IMR-90 (cell line): Measurements from ENCODE around the gene FOXK1. TPM values are rescaled to one million over a fixed set of nuclear protein-coding genes. Genes with fewer than 3 reads are reported as not detected.

Experiments
- ATAC-seq: fragments of 200-7000 bp; cut with Tn5 transposase; 2 replicates; pipeline ENCODE4 v1.9.1; 2020; ENCODE audit warnings: low read depth, mild to moderate bottlenecking, moderate library complexity
- BruUV-seq: library from RNA; stranded (reverse); fragments of 400-500 nt; replicated peaks from 2 replicates; lab custom pipeline; 2021; lab: Mats Ljungman, UMichigan
- CTCF ChIA-PET: fragments of 300-600 bp; formaldehyde crosslinking; extraction: SDS; loops from one replicate; lab custom pipeline; 2021; ENCODE audit warnings: antibody characterized with exemption; lab: Yijun Ruan, JAX
- POLR2A ChIA-PET: fragments of 300-600 bp; sonication (Branson Sonifier 250); formaldehyde crosslinking; loops from one replicate; lab custom pipeline; 2022; ENCODE audit warnings: antibody characterized with exemption; ENCODE audit not compliant: unreplicated experiment; lab: Charles Lee
- DNase-seq: peaks from one replicate; pipeline ENCODE4 v3.0.0; 2013
- H2AFZ ChIP-seq: replicated peaks from 2 replicates; pipeline ENCODE3; 2013; ENCODE audit warnings: low read length, mild to moderate bottlenecking; ENCODE audit not compliant: poor library complexity
- H2AK5ac ChIP-seq: 2 replicates; pipeline ENCODE4 v1.6.1; 2013; ENCODE audit warnings: low read depth, low read length, inconsistent platforms
- H2AK9ac ChIP-seq: replicated peaks from 2 replicates; pipeline ENCODE3; 2013; ENCODE audit warnings: mild to moderate bottlenecking, low read depth, low read length, moderate library complexity; ENCODE audit not compliant: poor library complexity
- H2BK120ac ChIP-seq: 2 replicates; pipeline ENCODE4 v1.6.1; 2013; ENCODE audit warnings: low read depth, low read length, inconsistent platforms
- H2BK15ac ChIP-seq: 3 replicates; pipeline ENCODE4 v1.6.1; 2013; ENCODE audit warnings: low read depth, low read length, inconsistent platforms
- H2BK20ac ChIP-seq: 2 replicates; pipeline ENCODE4 v1.6.1; 2013; ENCODE audit warnings: low read depth, mild to moderate bottlenecking, inconsistent platforms, low read length, moderate library complexity
- H2BK5ac ChIP-seq: 2 replicates; pipeline ENCODE4 v1.6.1; 2013; ENCODE audit warnings: mild to moderate bottlenecking, low read depth, low read length, inconsistent platforms; ENCODE audit not compliant: poor library complexity, severe bottlenecking
- H3K14ac ChIP-seq: replicated peaks from 2 replicates; pipeline ENCODE4 v1.6.1; 2013; ENCODE audit warnings: low read depth, low read length, inconsistent platforms
- H3K18ac ChIP-seq: 2 replicates; pipeline ENCODE4 v1.6.1; 2013; ENCODE audit warnings: low read depth, low read length, control low read depth
- H3K23ac ChIP-seq: 2 replicates; pipeline ENCODE4 v1.6.1; 2013; ENCODE audit warnings: low read depth, low read length, inconsistent platforms
- H3K27ac ChIP-seq: 2 replicates; pipeline ENCODE4 v1.5.1; 2013; ENCODE audit warnings: mild to moderate bottlenecking, control low read depth, low read length; ENCODE audit not compliant: insufficient read depth
- H3K27me3 ChIP-seq: 2 replicates; pipeline ENCODE4 v1.6.1; 2013; ENCODE audit warnings: low read length; ENCODE audit not compliant: control insufficient read depth, insufficient read depth
- H3K36me3 ChIP-seq: 2 replicates; pipeline ENCODE4 v1.6.1; 2013; ENCODE audit warnings: low read length, mixed read lengths; ENCODE audit not compliant: control insufficient read depth, insufficient read depth
- H3K4ac ChIP-seq: 2 replicates; pipeline ENCODE4 v1.6.1; 2013; ENCODE audit warnings: low read depth, low read length, inconsistent platforms
- H3K4me1 ChIP-seq: 2 replicates; pipeline ENCODE4 v1.6.1; 2013; ENCODE audit warnings: low read length, mixed read lengths; ENCODE audit not compliant: control insufficient read depth, insufficient read depth
- H3K4me2 ChIP-seq: 2 replicates; pipeline ENCODE4 v1.6.1; 2013; ENCODE audit warnings: low read depth, mild to moderate bottlenecking, control low read depth, low read length, moderate library complexity
- H3K4me3 ChIP-seq: 2 replicates; pipeline ENCODE4 v1.5.1; 2013; ENCODE audit warnings: low read depth, mild to moderate bottlenecking, control low read depth, low read length, moderate library complexity; ENCODE audit not compliant: insufficient read depth
- H3K56ac ChIP-seq: 2 replicates; pipeline ENCODE4 v1.6.1; 2013; ENCODE audit warnings: low read length, inconsistent platforms; ENCODE audit not compliant: insufficient read depth; ENCODE audit errors: extremely low read depth
- H3K79me1 ChIP-seq, 2 experiments: 2 replicates each; pipeline ENCODE4 v1.6.1; 2013; ENCODE audit warnings: low read length in 2 of 2, inconsistent platforms in 1 of 2, low read depth in 1 of 2
- H3K9ac ChIP-seq: 2 replicates; pipeline ENCODE4 v1.6.1; 2013; ENCODE audit warnings: low read depth, low read length, control low read depth
- H3K9me1 ChIP-seq: 2 replicates; pipeline ENCODE4 v1.6.1; 2013; ENCODE audit warnings: low read length, inconsistent platforms; ENCODE audit not compliant: insufficient read depth
- H3K9me3 ChIP-seq: 2 replicates; pipeline ENCODE4 v1.6.1; 2013; ENCODE audit warnings: low read length; ENCODE audit not compliant: control insufficient read depth, insufficient read depth
- H4K20me1 ChIP-seq: 2 replicates; pipeline ENCODE4 v1.6.1; 2013; ENCODE audit warnings: low read length, inconsistent platforms; ENCODE audit not compliant: insufficient read depth
- H4K5ac ChIP-seq: 2 replicates; pipeline ENCODE4 v1.6.1; 2013; ENCODE audit warnings: mild to moderate bottlenecking, low read depth, low read length, control low read depth
- H4K8ac ChIP-seq, 2 experiments: 2 replicates each; pipeline ENCODE4 v1.6.1; 2013; ENCODE audit warnings: low read depth in 2 of 2, low read length in 2 of 2, control low read depth in 1 of 2, inconsistent platforms in 1 of 2
- H4K91ac ChIP-seq: 2 replicates; pipeline ENCODE4 v1.6.1; 2013; ENCODE audit warnings: low read depth, low read length, inconsistent platforms; ENCODE audit not compliant: insufficient read depth
- BHLHE40 ChIP-seq: fragments of 150-350 bp; IDR thresholded peaks from 2 replicates; pipeline ENCODE4 v1.6.1; 2016; ENCODE audit warnings: mild to moderate bottlenecking, low read depth, low read length
- CEBPB ChIP-seq: IDR thresholded peaks from 2 replicates; pipeline ENCODE4 v1.6.1; 2012; ENCODE audit warnings: low read depth, low read length, improper control_type of control experiment
- CHD1 ChIP-seq: IDR thresholded peaks from 2 replicates; pipeline ENCODE4 v1.6.1; 2012; ENCODE audit warnings: low read depth, low read length, improper control_type of control experiment
- FOS ChIP-seq: fragments of 150-350 bp; IDR thresholded peaks from 2 replicates; pipeline ENCODE4 v1.6.1; 2016; ENCODE audit warnings: low read depth, low read length
- MAFK ChIP-seq: IDR thresholded peaks from 2 replicates; pipeline ENCODE4 v1.6.1; 2012; ENCODE audit warnings: low read depth, low read length, improper control_type of control experiment
- MAZ ChIP-seq: IDR thresholded peaks from 2 replicates; pipeline ENCODE4 v1.6.1; 2012; ENCODE audit warnings: low read depth, mild to moderate bottlenecking, low read length, improper control_type of control experiment, moderate library complexity, borderline replicate concordance
- MXI1 ChIP-seq: IDR thresholded peaks from 2 replicates; pipeline ENCODE4 v1.6.1; 2012; ENCODE audit warnings: low read depth, mild to moderate bottlenecking, low read length, moderate library complexity, borderline replicate concordance
- NFE2L2 ChIP-seq: fragments of 150-350 bp; IDR thresholded peaks from 2 replicates; pipeline ENCODE4 v1.6.1; 2016; ENCODE audit warnings: low read depth, mild to moderate bottlenecking, low read length
- RCOR1 ChIP-seq: IDR thresholded peaks from 2 replicates; pipeline ENCODE4 v1.6.1; 2012; ENCODE audit warnings: mild to moderate bottlenecking, low read length, improper control_type of control experiment; ENCODE audit not compliant: insufficient replicate concordance
- RFX5 ChIP-seq: IDR thresholded peaks from 2 replicates; pipeline ENCODE4 v1.8.0; 2012; ENCODE audit warnings: low read depth, mild to moderate bottlenecking, low read length, moderate library complexity
- SMC3 ChIP-seq: fragments of 150-350 bp; IDR thresholded peaks from 2 replicates; pipeline ENCODE4 v1.6.1; 2016; ENCODE audit warnings: low read depth, mild to moderate bottlenecking, antibody characterized with exemption, low read length, moderate library complexity
- WGBS, 2 experiments: methylation state at CpG; one replicate each; pipeline versions ENCODE4 v1.1.5 to v1.1.7; 2013; ENCODE audit warnings: missing lambda C conversion rate in 2 of 2; ENCODE audit not compliant: insufficient read length in 1 of 2; ENCODE audit errors: extremely low coverage in 2 of 2; 5-methylcytosine and 5-hydroxymethylcytosine counted together
- dilution Hi-C: fragments of 300-500 bp; cut with HindIII; formaldehyde crosslinking; loops from one replicate; pipeline ENCODE4 v1.14.3; 2018; ENCODE audit warnings: low sequenced_read_pairs; ENCODE audit not compliant: unreplicated experiment
- in situ Hi-C: fragments of 300-500 bp; cut with MboI; formaldehyde crosslinking; loops from 3 replicates; pipeline ENCODE4 v1.14.3; 2019; ENCODE audit warnings: low sequenced_read_pairs, inconsistent platforms, mixed read lengths
- intact Hi-C: fragments of 100-400 bp; cut with micrococcal nuclease; formaldehyde crosslinking; loops from 2 replicates; pipeline ENCODE4 v1.10.0; 2022
- polyA plus RNA-seq, 3 experiments: library from polyadenylated mRNA; depleted of rRNA; stranded (reverse); fragments of >200 nt; gene quantifications; 2 replicates each; pipeline ENCODE4 v1.2.3, GENCODE V29; 2012; ENCODE audit warnings: low replicate concordance in 1 of 3
- total RNA-seq: library from RNA; depleted of rRNA; stranded (reverse); fragments of >200 nt; gene quantifications from 2 replicates; pipeline ENCODE4 v1.2.3, GENCODE V29; 2012
- TF ChIP-seq, protein P1 (sequence below): fragments of 150-350 bp; IDR thresholded peaks from 2 replicates; pipeline ENCODE4 v1.6.1; 2016; ENCODE audit warnings: low read depth, mild to moderate bottlenecking, low read length, moderate library complexity, borderline replicate concordance
- TF ChIP-seq, protein P2 (sequence below): fragments of 150-350 bp; IDR thresholded peaks from 2 replicates; pipeline ENCODE4 v1.6.1; 2017; ENCODE audit warnings: mild to moderate bottlenecking, antibody characterized with exemption, low read length, low read depth

FOXK1 gene
- total and polyA plus RNA-seq, 2 of the 4 experiments (the other 2 are of a cell fraction) = 4.3 to 8.8 TPM

DNA sequence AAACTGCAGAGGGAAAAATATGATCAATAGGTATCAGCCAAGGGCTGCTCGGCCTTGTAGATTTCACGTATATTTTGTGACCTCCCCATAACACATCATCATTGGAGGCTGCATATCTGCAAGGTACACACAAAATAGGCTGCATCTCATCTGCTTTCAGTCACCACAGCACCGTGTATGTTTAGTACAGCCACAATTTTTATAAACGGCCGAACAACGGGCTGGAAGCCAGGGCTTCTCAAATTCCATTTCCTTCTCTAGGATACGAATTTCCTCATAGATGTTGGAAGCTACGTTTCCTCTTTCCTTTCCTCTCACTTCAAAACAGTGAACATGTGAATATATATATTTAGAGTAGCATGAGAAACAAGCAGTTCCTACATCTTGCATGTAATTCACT is 20.2 kb upstream of the FOXK1 start:
- Histone ChIP-seq H4K20me1 (no peaks in the 10 kb centered on the region), H3K56ac (no peak overlapping the region), H3K4me3 (no peak overlapping the region), H4K5ac (no peak overlapping the region), H2AK5ac (no peak overlapping the region), H2BK20ac (no peak overlapping the region), H3K27ac (no peak overlapping the region), H3K4me2 (peak overlapping the region; percentile 45), H3K36me3 (no peaks in the 10 kb centered on the region), H2BK120ac (no peak overlapping the region), H4K91ac (no peak overlapping the region), H3K18ac (0 out of 2 replicates have a peak overlapping the region, but pooled peaks have one; percentile 0), H2BK5ac (peak overlapping the region; percentile 9), H2BK15ac (no peak overlapping the region), H3K9ac (no peak overlapping the region), H3K27me3 (no peaks in the 10 kb centered on the region), H2AK9ac (no peak overlapping the region), H4K8ac (no peak overlapping the region), H3K4ac (0 out of 2 replicates have a peak overlapping the region, but pooled peaks have one; percentile 28), H2AFZ (peak overlapping the region; percentile 29), H3K79me1 (peaks cover 4 to 7% of the 10 kb centered on the region in 2 experiments; a peak in 2 of 4 replicates), H3K14ac (no peak overlapping the region), H3K4me1 (peaks cover 6% of the 10 kb centered on the region), H3K9me3 (peaks cover 8% of the 10 kb centered on the region), H3K23ac (no peak overlapping the region), H3K9me1 (0 out of 2 replicates have a peak, but pooled peaks cover 3% of the 10 kb centered on the region)
- peak; percentile 70 for DNase-seq
- peak; percentile 53 for ATAC-seq
- no peak for TF ChIP-seq SMC3
- TF ChIP-seq CHD1 = no peak
- no peak for TF ChIP-seq FOS
- no peak for TF ChIP-seq MAFK
- no peak for TF ChIP-seq NFE2L2
- TF ChIP-seq RCOR1 = no peak
- TF ChIP-seq BHLHE40 = no peak
- TF ChIP-seq, protein P1, sequence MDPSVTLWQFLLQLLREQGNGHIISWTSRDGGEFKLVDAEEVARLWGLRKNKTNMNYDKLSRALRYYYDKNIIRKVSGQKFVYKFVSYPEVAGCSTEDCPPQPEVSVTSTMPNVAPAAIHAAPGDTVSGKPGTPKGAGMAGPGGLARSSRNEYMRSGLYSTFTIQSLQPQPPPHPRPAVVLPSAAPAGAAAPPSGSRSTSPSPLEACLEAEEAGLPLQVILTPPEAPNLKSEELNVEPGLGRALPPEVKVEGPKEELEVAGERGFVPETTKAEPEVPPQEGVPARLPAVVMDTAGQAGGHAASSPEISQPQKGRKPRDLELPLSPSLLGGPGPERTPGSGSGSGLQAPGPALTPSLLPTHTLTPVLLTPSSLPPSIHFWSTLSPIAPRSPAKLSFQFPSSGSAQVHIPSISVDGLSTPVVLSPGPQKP = no peak
- TF ChIP-seq MAZ = no peak
- TF ChIP-seq MXI1 = no peak
- TF ChIP-seq, protein P2, sequence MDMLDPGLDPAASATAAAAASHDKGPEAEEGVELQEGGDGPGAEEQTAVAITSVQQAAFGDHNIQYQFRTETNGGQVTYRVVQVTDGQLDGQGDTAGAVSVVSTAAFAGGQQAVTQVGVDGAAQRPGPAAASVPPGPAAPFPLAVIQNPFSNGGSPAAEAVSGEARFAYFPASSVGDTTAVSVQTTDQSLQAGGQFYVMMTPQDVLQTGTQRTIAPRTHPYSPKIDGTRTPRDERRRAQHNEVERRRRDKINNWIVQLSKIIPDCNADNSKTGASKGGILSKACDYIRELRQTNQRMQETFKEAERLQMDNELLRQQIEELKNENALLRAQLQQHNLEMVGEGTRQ = no peak
- TF ChIP-seq RFX5 = no peak
- TF ChIP-seq CEBPB = no peak
- ChIA-PET POLR2A (interaction anchor here (0.8 kb wide), 1 partner anchor 20 kb away, joined by 3 read pairs; no protein-coding TSS in a partner anchor), CTCF (no interaction called here)
- no TSS peak for BruUV-seq
- in situ Hi-C loops (no loop called here), intact Hi-C loops (no loop called here), dilution Hi-C loops (no loop called here)
- 4% methylated on average over 4 of the region's 8 CpGs; no CpG with 5 or more reads in 1 of the 2 experiments for WGBS, 2 experiments
